Measurements from ENCODE around the gene ADAM22. TPM values are rescaled to one million over a fixed set of nuclear protein-coding genes. Genes with fewer than 3 reads are reported as not detected.

The ADAM22 gene
- total RNA-seq, 1 experiment from 2014 or later: 10.0 TPM

DNA sequence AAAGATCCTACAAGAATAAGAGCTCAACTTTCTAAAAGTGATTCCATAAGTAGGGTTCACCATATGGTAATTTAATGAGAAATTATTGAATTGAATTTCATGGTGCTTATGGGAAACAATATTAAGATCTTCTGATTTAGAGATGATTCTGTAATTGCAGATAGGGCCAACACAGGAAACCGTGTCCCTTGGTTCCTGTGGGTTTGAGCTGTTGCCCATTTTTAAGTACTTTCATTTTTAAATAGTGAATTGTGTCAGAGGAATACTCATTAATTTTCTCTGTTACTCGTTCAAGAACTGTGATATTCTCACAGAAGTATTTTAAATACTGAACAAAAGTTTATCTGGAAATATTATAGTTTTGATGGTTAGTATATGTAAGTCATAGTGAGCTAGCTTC lies 156.6 kb downstream of the ADAM22 start:
- Histone ChIP-seq H3K27me3 (ENCODE audit: insufficient read depth, low read length) (no peaks in the 10 kb centered on the region), H2AFZ (ENCODE audit: low read depth, low read length, poor library complexity, severe bottlenecking) (no peak overlapping the region), H3K9me3 (ENCODE audit: control insufficient read depth in 1 of 2, insufficient read depth in 1 of 2, low read depth in 1 of 2, low read length in 2 of 2) (no peaks in the 10 kb centered on the region), H3K27ac (ENCODE audit: low read depth, low read length) (no peak overlapping the region), H3K9me2 (ENCODE audit: insufficient read depth) (no peaks in the 10 kb centered on the region), H3K4me2 (ENCODE audit: low read length) (no peak overlapping the region), H3K79me2 (ENCODE audit: insufficient read depth, low read length) (no peaks in the 10 kb centered on the region), H3K4me1 (ENCODE audit: control insufficient read depth in 1 of 2, insufficient read depth in 2 of 2, low read length in 2 of 2) (no peaks in the 10 kb centered on the region), H4K20me1 (ENCODE audit: insufficient read depth) (no peaks in the 10 kb centered on the region), H3K9ac (ENCODE audit: low read length) (no peak overlapping the region), H3K36me3 (ENCODE audit: control insufficient read depth in 1 of 2, insufficient read depth in 2 of 2, low read length in 2 of 2) (no peaks in the 10 kb centered on the region), H3K4me3 (replicated peaks in 1 of 2; ENCODE audit: low read depth in 1 of 2, low read length in 2 of 2) (no peak overlapping the region)
- RAD21 ChIA-PET (ENCODE audit: low non-redundant PET in 1 of 2, low total read pairs in 2 of 2, uncharacterized antibody in 2 of 2, unreplicated experiment in 2 of 2): no interaction called here
- POLR2A ChIA-PET: no interaction called here
- no peak for DNase-seq (ENCODE audit: low read depth, low spot score)
- no TSS peak for BruUV-seq (replicated peaks)
- intact Hi-C loops (cut with micrococcal nuclease): no loop called here
- ATAC-seq: no peak
- CTCF ChIA-PET: no interaction called here
- TF ChIP-seq POLR2A (IDR thresholded peaks at IDR 0.05; ENCODE audit: borderline replicate concordance, extremely low read depth, insufficient read depth, insufficient read length): no peak
- no peak for TF ChIP-seq CEBPB (IDR thresholded peaks at IDR 0.05; ENCODE audit: low read depth)
- TF ChIP-seq, protein P1, sequence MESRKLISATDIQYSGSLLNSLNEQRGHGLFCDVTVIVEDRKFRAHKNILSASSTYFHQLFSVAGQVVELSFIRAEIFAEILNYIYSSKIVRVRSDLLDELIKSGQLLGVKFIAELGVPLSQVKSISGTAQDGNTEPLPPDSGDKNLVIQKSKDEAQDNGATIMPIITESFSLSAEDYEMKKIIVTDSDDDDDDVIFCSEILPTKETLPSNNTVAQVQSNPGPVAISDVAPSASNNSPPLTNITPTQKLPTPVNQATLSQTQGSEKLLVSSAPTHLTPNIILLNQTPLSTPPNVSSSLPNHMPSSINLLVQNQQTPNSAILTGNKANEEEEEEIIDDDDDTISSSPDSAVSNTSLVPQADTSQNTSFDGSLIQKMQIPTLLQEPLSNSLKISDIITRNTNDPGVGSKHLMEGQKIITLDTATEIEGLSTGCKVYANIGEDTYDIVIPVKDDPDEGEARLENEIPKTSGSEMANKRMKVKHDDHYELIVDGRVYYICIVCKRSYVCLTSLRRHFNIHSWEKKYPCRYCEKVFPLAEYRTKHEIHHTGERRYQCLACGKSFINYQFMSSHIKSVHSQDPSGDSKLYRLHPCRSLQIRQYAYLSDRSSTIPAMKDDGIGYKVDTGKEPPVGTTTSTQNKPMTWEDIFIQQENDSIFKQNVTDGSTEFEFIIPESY (IDR thresholded peaks at IDR 0.05; ENCODE audit: extremely low read depth, insufficient replicate concordance, low read length): no peak
- TF ChIP-seq JUND (IDR thresholded peaks at IDR 0.05): no peak
- no peak for TF ChIP-seq ZNF274 (IDR thresholded peaks at IDR 0.05; ENCODE audit: low read depth, low read length)
- TF ChIP-seq ELF1 (IDR thresholded peaks at IDR 0.05; ENCODE audit: borderline replicate concordance, low read depth): no peak
- no peak for TF ChIP-seq TCF7L2 (IDR thresholded peaks at IDR 0.05; ENCODE audit: borderline replicate concordance, extremely low read depth, insufficient read depth, insufficient read length)
- TF ChIP-seq, protein P2, sequence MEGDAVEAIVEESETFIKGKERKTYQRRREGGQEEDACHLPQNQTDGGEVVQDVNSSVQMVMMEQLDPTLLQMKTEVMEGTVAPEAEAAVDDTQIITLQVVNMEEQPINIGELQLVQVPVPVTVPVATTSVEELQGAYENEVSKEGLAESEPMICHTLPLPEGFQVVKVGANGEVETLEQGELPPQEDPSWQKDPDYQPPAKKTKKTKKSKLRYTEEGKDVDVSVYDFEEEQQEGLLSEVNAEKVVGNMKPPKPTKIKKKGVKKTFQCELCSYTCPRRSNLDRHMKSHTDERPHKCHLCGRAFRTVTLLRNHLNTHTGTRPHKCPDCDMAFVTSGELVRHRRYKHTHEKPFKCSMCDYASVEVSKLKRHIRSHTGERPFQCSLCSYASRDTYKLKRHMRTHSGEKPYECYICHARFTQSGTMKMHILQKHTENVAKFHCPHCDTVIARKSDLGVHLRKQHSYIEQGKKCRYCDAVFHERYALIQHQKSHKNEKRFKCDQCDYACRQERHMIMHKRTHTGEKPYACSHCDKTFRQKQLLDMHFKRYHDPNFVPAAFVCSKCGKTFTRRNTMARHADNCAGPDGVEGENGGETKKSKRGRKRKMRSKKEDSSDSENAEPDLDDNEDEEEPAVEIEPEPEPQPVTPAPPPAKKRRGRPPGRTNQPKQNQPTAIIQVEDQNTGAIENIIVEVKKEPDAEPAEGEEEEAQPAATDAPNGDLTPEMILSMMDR (IDR thresholded peaks at IDR 0.05 in 2 of 3, conservative IDR thresholded peaks at IDR 0.05 in 1 of 3; ENCODE audit: borderline replicate concordance in 1 of 3, insufficient read depth in 1 of 3, low read depth in 2 of 3, low read length in 2 of 3): no peak
- TF ChIP-seq, protein P3, sequence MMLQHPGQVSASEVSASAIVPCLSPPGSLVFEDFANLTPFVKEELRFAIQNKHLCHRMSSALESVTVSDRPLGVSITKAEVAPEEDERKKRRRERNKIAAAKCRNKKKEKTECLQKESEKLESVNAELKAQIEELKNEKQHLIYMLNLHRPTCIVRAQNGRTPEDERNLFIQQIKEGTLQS (IDR thresholded peaks at IDR 0.05): no peak
- TF ChIP-seq, protein P4, sequence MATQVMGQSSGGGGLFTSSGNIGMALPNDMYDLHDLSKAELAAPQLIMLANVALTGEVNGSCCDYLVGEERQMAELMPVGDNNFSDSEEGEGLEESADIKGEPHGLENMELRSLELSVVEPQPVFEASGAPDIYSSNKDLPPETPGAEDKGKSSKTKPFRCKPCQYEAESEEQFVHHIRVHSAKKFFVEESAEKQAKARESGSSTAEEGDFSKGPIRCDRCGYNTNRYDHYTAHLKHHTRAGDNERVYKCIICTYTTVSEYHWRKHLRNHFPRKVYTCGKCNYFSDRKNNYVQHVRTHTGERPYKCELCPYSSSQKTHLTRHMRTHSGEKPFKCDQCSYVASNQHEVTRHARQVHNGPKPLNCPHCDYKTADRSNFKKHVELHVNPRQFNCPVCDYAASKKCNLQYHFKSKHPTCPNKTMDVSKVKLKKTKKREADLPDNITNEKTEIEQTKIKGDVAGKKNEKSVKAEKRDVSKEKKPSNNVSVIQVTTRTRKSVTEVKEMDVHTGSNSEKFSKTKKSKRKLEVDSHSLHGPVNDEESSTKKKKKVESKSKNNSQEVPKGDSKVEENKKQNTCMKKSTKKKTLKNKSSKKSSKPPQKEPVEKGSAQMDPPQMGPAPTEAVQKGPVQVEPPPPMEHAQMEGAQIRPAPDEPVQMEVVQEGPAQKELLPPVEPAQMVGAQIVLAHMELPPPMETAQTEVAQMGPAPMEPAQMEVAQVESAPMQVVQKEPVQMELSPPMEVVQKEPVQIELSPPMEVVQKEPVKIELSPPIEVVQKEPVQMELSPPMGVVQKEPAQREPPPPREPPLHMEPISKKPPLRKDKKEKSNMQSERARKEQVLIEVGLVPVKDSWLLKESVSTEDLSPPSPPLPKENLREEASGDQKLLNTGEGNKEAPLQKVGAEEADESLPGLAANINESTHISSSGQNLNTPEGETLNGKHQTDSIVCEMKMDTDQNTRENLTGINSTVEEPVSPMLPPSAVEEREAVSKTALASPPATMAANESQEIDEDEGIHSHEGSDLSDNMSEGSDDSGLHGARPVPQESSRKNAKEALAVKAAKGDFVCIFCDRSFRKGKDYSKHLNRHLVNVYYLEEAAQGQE (IDR thresholded peaks at IDR 0.05; ENCODE audit: low read depth): no peak
- TF ChIP-seq EZH2phosphoT487 (IDR thresholded peaks at IDR 0.05; ENCODE audit: borderline replicate concordance): no peak
- no peak for TF ChIP-seq EZH2 (IDR thresholded peaks at IDR 0.05)
- TF ChIP-seq YY1 (IDR thresholded peaks at IDR 0.05; ENCODE audit: extremely low read depth, insufficient replicate concordance, low read depth, low read length): no peak
- TF ChIP-seq POLR2AphosphoS5 (IDR thresholded peaks at IDR 0.05; ENCODE audit: low read depth, low read length): no peak
- TF ChIP-seq ZFX (IDR thresholded peaks at IDR 0.05): no peak
